Neuronal stem cell (in vitro differentiated cells): Measurements from ENCODE around the gene TMEM247.
"Not testable (repeated sequence)": the region's sequence is repeated elsewhere in the genome, so short reads cannot be mapped to it uniquely, and the experiment has no call there.

ENCODE experiments used
- DNase-seq: peaks from one replicate; pipeline ENCODE4 v3.0.0-alpha.2; 2013; ENCODE audit warnings: low spot score
- H2AFZ ChIP-seq: one replicate; pipeline ENCODE4 v1.6.1; 2013; ENCODE audit warnings: mild to moderate bottlenecking, low read length, inconsistent platforms
- H2AK5ac ChIP-seq: 2 replicates; pipeline ENCODE4 v1.6.1; 2013; ENCODE audit warnings: low read depth, mild to moderate bottlenecking, inconsistent platforms, low read length, moderate library complexity, mixed read lengths
- H2BK120ac ChIP-seq: 2 replicates; pipeline ENCODE4 v1.6.1; 2013; ENCODE audit warnings: low read depth, mild to moderate bottlenecking, inconsistent platforms, low read length, moderate library complexity, mixed read lengths
- H2BK12ac ChIP-seq: one replicate; pipeline ENCODE4 v1.6.1; 2013; ENCODE audit warnings: low read length, inconsistent platforms
- H2BK15ac ChIP-seq: 2 replicates; pipeline ENCODE4 v1.6.1; 2013; ENCODE audit warnings: mild to moderate bottlenecking, low read length, inconsistent platforms, mixed read lengths
- H2BK5ac ChIP-seq: one replicate; pipeline ENCODE4 v1.6.1; 2013; ENCODE audit warnings: inconsistent platforms, mild to moderate bottlenecking, low read length, moderate library complexity
- H3K14ac ChIP-seq: one replicate; pipeline ENCODE4 v1.6.1; 2013; ENCODE audit warnings: low read length, inconsistent platforms
- H3K18ac ChIP-seq: 2 replicates; pipeline ENCODE4 v1.6.1; 2013; ENCODE audit warnings: low read length, inconsistent platforms
- H3K23ac ChIP-seq: 2 replicates; pipeline ENCODE4 v1.6.1; 2013; ENCODE audit warnings: low read depth, mild to moderate bottlenecking, mixed read lengths, low read length, inconsistent platforms; ENCODE audit not compliant: poor library complexity
- H3K27ac ChIP-seq: replicated peaks from 3 replicates; pipeline ENCODE4 v1.5.1; 2013; ENCODE audit warnings: low read length, inconsistent platforms
- H3K27me3 ChIP-seq, 3 experiments: 2 replicates each; pipeline ENCODE4 v1.6.1; 2013; ENCODE audit warnings: low read length in 3 of 3, mild to moderate bottlenecking in 2 of 3, inconsistent platforms in 1 of 3, low read depth in 1 of 3, mixed read lengths in 1 of 3, moderate library complexity in 1 of 3; ENCODE audit not compliant: control insufficient read depth in 3 of 3, insufficient read depth in 3 of 3
- H3K36me3 ChIP-seq, 2 donors: replicated peaks in 1 of 2; 2 replicates each; pipeline ENCODE4 v1.6.1; 2013; ENCODE audit warnings: low read length in 2 of 2; ENCODE audit not compliant: control insufficient read depth in 2 of 2, insufficient read depth in 2 of 2
- H3K4ac ChIP-seq: 2 replicates; pipeline ENCODE4 v1.6.1; 2013; ENCODE audit warnings: inconsistent platforms, mild to moderate bottlenecking, low read length, moderate library complexity
- H3K4me1 ChIP-seq, 2 donors: 1 replicate in 1 of 2; 2 replicates in 1 of 2; pipeline ENCODE4 v1.6.1; 2013; ENCODE audit warnings: low read length in 2 of 2, low read depth in 1 of 2; ENCODE audit not compliant: control insufficient read depth in 2 of 2, insufficient read depth in 1 of 2
- H3K4me2 ChIP-seq: one replicate; pipeline ENCODE4 v1.6.1; 2013; ENCODE audit warnings: mild to moderate bottlenecking, low read length, inconsistent platforms; ENCODE audit not compliant: insufficient read depth, poor library complexity, severe bottlenecking
- H3K4me3 ChIP-seq, 2 donors: 2 replicates each; pipeline ENCODE4 v1.5.1; 2013; ENCODE audit warnings: low read length in 2 of 2, mild to moderate bottlenecking in 2 of 2, inconsistent platforms in 1 of 2, moderate library complexity in 1 of 2
- H3K79me1 ChIP-seq: one replicate; pipeline ENCODE4 v1.6.1; 2013; ENCODE audit warnings: low read depth, mild to moderate bottlenecking, inconsistent platforms, low read length, moderate library complexity
- H3K9ac ChIP-seq: one replicate; pipeline ENCODE4 v1.6.1; 2013; ENCODE audit warnings: mild to moderate bottlenecking, low read depth, low read length, inconsistent platforms; ENCODE audit not compliant: poor library complexity
- H3K9me3 ChIP-seq, 2 donors: replicated peaks in 1 of 2; 2 replicates each; pipeline versions ENCODE3 to v1.6.1; 2013; ENCODE audit warnings: low read length in 2 of 2, mild to moderate bottlenecking in 2 of 2, inconsistent platforms in 1 of 2, low read depth in 1 of 2, mixed read lengths in 1 of 2, moderate library complexity in 1 of 2; ENCODE audit not compliant: control insufficient read depth in 2 of 2, insufficient read depth in 1 of 2
- H4K8ac ChIP-seq: one replicate; pipeline ENCODE4 v1.6.1; 2013; ENCODE audit warnings: low read depth, mild to moderate bottlenecking, inconsistent platforms, low read length, moderate library complexity
- H4K91ac ChIP-seq: one replicate; pipeline ENCODE4 v1.6.1; 2013; ENCODE audit warnings: low read length, low read depth, mild to moderate bottlenecking, inconsistent platforms; ENCODE audit not compliant: poor library complexity
- WGBS, 2 donors: extraction: QIAGEN DNeasy Blood & Tissue Kit; methylation state at CpG; one replicate each; pipeline ENCODE4 v1.1.7; 2013; ENCODE audit warnings: missing lambda C conversion rate in 2 of 2, mixed read lengths in 1 of 2; ENCODE audit not compliant: insufficient read length in 2 of 2, insufficient replicate concordance in 1 of 2; ENCODE audit errors: extremely low coverage in 2 of 2; 5-methylcytosine and 5-hydroxymethylcytosine counted together

The TMEM247 gene

DNA sequence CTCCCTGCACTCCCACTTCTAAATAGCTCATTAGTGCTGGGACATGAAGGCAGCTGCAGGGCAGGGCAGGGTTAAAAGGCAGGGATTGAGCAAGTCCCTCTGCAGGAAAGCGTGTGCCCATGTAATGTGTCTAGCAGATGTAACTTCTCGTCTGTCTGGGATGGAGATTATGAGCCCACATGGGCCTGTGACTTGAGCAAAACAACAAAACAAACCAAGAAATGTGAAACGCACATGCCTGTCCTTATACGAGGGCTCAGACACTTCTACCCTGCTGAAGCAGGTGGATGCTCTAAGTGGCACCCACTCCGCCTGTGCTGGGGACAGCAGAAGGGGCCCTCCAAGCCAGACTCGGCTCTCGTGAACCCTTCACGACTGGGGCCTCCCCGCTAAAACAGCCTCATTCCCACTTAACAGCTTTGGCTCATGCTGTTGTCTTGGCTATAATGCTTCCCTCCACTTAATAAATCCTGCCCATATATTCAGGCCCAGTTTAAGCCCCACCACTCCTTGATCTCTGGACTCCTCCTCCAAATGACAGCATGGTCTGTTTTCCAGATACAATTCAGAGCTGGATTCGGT, 40.9 kb downstream of the TMEM247 start:
- no peaks in the 10 kb centered on the region for H3K4me1 ChIP-seq
- no peak overlapping the region for H2AFZ ChIP-seq

DNA sequence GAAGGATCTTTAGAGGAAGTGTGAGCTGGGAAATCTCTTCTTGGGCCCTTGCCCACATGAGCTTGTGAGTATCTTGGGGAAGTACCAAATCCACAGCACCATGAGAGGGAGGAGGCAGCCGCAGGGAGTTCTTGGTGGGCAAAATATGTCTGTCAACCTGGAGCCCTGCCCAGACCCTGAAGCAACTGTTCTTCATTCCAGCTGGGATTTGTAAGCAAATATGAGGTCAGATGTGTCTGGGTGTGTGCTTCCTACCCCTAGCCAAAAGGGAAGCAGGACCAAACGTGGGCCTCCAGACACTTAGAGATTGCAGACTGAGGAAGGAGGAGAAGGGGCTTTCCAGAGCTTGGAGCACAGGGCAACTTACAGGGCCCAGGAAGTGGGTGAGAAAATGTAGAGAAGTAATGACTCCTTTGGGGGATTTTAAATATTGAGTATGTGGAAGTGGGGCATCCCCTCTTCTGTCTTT, 41.9 kb downstream of the TMEM247 start:
- Histone ChIP-seq H3K18ac (peak overlapping the region; percentile 38), H3K79me1 (no peaks in the 10 kb centered on the region), H4K8ac (no peak overlapping the region), H3K9me3 (no peaks in the 10 kb centered on the region), H2BK12ac (no peak overlapping the region), H3K23ac (no peak overlapping the region), H3K14ac (no peak overlapping the region), H2BK15ac (no peak overlapping the region), H2BK5ac (no peak overlapping the region), H2AFZ (no peak overlapping the region), H3K4ac (no peak overlapping the region), H3K9ac (no peak overlapping the region), H3K36me3 (no peaks in the 10 kb centered on the region), H3K4me2 (no peak overlapping the region), H2BK120ac (no peak overlapping the region), H3K27ac (no peak overlapping the region), H3K4me3 (no peak overlapping the region), H3K27me3 (no peaks in the 10 kb centered on the region), H4K91ac (no peak overlapping the region), H2AK5ac (no peak overlapping the region), H3K4me1 (no peaks in the 10 kb centered on the region)
- no CpG with 5 or more reads among the region's 2 CpGs for WGBS, 2 donors
- DNase-seq = no peak

More for the DNA sequence above, 40.9 kb downstream of the TMEM247 start:
- Histone ChIP-seq H2BK12ac (no peak overlapping the region), H3K14ac (no peak overlapping the region), H3K18ac (no peak overlapping the region), H3K27ac (no peak overlapping the region), H3K4me3 (peak overlapping the region in 1 of 2 donors; percentile 35), H3K9me3 (peaks cover 0 to 1% of the 10 kb centered on the region in 2 donors), H2BK15ac (no peak overlapping the region), H4K91ac (no peak overlapping the region), H3K79me1 (no peaks in the 10 kb centered on the region), H3K9ac (no peak overlapping the region), H3K36me3 (no peaks in the 10 kb centered on the region), H2AK5ac (no peak overlapping the region), H4K8ac (no peak overlapping the region), H3K4me2 (no peak overlapping the region), H3K4ac (no peak overlapping the region), H2BK5ac (no peak overlapping the region), H2BK120ac (no peak overlapping the region), H3K23ac (no peak overlapping the region), H3K27me3 (no peaks in the 10 kb centered on the region)
- DNase-seq = no peak
- WGBS, 2 donors = no CpG with 5 or more reads among the region's 10 CpGs

DNA sequence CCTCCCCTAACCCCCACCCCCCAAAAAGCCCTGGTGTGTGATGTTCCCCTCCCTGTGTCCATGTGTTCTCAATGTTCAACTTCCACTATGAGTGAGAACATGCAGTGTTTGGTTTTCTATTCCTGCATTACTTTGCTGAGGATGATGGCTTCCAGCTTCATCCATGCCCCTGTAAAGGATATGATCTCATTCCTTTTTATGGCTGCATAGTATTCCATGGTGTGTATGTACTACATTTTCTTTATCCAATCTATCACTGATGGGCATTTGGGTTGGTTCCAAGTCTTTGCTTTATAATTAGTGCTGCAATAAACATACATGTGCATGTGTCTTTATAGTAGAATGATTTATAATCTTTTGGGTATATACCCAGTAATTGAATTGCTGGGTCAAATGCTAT, 43.0 kb downstream of the TMEM247 start:
- not testable (repeated sequence) for H3K79me1 ChIP-seq, H3K4ac ChIP-seq, H4K91ac ChIP-seq, H3K14ac ChIP-seq, H3K18ac ChIP-seq, H3K27ac ChIP-seq, H3K23ac ChIP-seq, H3K9ac ChIP-seq, H2BK5ac ChIP-seq, H3K4me1 ChIP-seq, H2AFZ ChIP-seq, H2AK5ac ChIP-seq, DNase-seq, H3K36me3 ChIP-seq, H4K8ac ChIP-seq, H3K9me3 ChIP-seq, H3K27me3 ChIP-seq, H2BK120ac ChIP-seq, H2BK15ac ChIP-seq, H3K4me2 ChIP-seq, H2BK12ac ChIP-seq, H3K4me3 ChIP-seq

DNA sequence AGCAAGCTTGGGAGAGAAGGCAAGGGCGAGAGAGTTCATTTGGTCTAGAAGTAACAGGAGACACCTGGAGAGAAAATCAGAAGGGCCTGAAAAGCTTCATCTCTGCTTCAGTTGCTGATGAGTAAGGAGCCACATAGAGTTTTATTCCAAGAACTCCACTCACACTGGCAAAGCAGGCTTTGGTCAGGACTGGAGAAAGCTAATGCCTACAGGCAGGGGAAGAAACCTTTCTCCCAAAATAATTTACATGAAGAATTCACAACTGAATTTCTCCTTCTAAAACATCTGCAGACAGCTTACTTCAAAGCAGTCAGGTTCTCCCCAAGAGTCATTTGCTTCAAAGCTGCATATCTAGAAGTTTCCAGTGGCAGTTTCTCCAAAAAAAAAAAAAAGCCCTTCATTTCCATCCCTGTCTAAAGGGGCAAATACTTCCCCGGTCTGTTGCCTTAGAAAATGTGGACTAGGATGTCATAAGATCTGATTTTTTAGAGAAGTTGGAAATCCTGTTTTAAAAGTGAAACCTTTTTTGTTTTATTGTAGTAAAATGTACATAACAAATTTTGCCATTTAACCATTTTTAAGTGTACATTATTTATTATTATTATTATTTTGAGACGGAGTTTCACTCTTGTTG, 46.3 kb downstream of the TMEM247 start:
- Histone ChIP-seq H2AK5ac (no peak overlapping the region), H2BK15ac (no peak overlapping the region), H3K27me3 (no peaks in the 10 kb centered on the region), H3K36me3 (no peaks in the 10 kb centered on the region), H3K4me1 (no peaks in the 10 kb centered on the region), H3K4me3 (no peak overlapping the region), H4K8ac (no peak overlapping the region), H3K9ac (no peak overlapping the region), H3K4me2 (no peak overlapping the region), H2BK12ac (no peak overlapping the region), H2BK5ac (no peak overlapping the region), H3K79me1 (no peaks in the 10 kb centered on the region), H3K18ac (no peak overlapping the region), H2BK120ac (no peak overlapping the region), H2AFZ (no peak overlapping the region), H3K4ac (no peak overlapping the region), H4K91ac (no peak overlapping the region), H3K27ac (no peak overlapping the region), H3K23ac (no peak overlapping the region), H3K9me3 (no peaks in the 10 kb centered on the region), H3K14ac (no peak overlapping the region)
- DNase-seq = no peak
- WGBS, 2 donors = no CpG with 5 or more reads among the region's 3 CpGs
